HepG2 (cell line): ENCODE results near the gene C10orf53. TPM values are rescaled to one million over a fixed set of nuclear protein-coding genes. Genes with fewer than 3 reads are reported as not detected.

Experiments
- ATAC-seq: fragments of 200-7000 bp; cut with Tn5 transposase; 3 replicates; pipeline ENCODE4 v1.9.1; 2020; ENCODE audit warnings: mild to moderate bottlenecking, moderate library complexity
- BruUV-seq: library from RNA; stranded (reverse); fragments of 400-500 nt; replicated peaks from 2 replicates; lab custom pipeline; 2021; lab: Mats Ljungman, UMichigan
- CTCF ChIA-PET: fragments of 300-600 bp; formaldehyde crosslinking; extraction: SDS; loops from one replicate; lab custom pipeline; 2021; ENCODE audit warnings: low total read pairs, inconsistent platforms, low intra/inter-chr PET ratio; lab: Yijun Ruan, JAX
- POLR2A ChIA-PET: fragments of 350-600 bp; sonication (Branson Sonifier 250); formaldehyde crosslinking; loops from one replicate; lab custom pipeline; 2020; ENCODE audit warnings: antibody characterized with exemption, inconsistent platforms; lab: Yijun Ruan, JAX
- DNase-seq: peaks from one replicate; pipeline ENCODE4 v3.0.0-alpha.2; 2015; ENCODE audit warnings: low spot score
- FAIRE-seq: peaks from 3 replicates; lab custom pipeline; 2011; peaks lifted over from hg19 to GRCh38; lab: Jason Lieb, UNC
- H2AFZ ChIP-seq: one replicate; pipeline ENCODE4 v1.6.1; 2011; ENCODE audit warnings: low read length, inconsistent platforms
- H3K27ac ChIP-seq: fragments of 300-600 bp; 3 replicates; pipeline ENCODE4 v1.8.0; 2011; ENCODE audit warnings: mixed run types, mild to moderate bottlenecking, mixed read lengths, low read length, inconsistent platforms; ENCODE audit not compliant: insufficient read depth; ENCODE audit errors: extremely low read length
- H3K27me3 ChIP-seq, 2 experiments: fragments of 200-600 bp in 1 of 2; 2 replicates in 1 of 2; 3 replicates in 1 of 2; pipeline versions ENCODE4 v1.6.0 to v1.8.0; 2011; ENCODE audit warnings: low read length in 2 of 2, mild to moderate bottlenecking in 2 of 2, moderate library complexity in 2 of 2, inconsistent platforms in 1 of 2; ENCODE audit not compliant: insufficient read depth in 2 of 2, control insufficient read depth in 1 of 2
- H3K36me3 ChIP-seq, 2 experiments: fragments of 200-600 bp in 1 of 2; replicated peaks in 1 of 2; 2 replicates in 1 of 2; 3 replicates in 1 of 2; pipeline versions ENCODE4 v1.5.1 to v1.8.0; 2011; ENCODE audit warnings: low read length in 2 of 2, inconsistent platforms in 1 of 2; ENCODE audit not compliant: insufficient read depth in 2 of 2, control insufficient read depth in 1 of 2
- H3K4me1 ChIP-seq: 2 replicates; pipeline ENCODE4 v1.5.1; 2012; ENCODE audit warnings: low read length, inconsistent platforms; ENCODE audit not compliant: insufficient read depth
- H3K4me2 ChIP-seq: 2 replicates; pipeline ENCODE4 v1.6.0; 2011; ENCODE audit warnings: low read depth, low read length, inconsistent platforms
- H3K4me3 ChIP-seq, 3 experiments: fragments of 200-600 bp in 1 of 3; sonication (generic), shearing (Covaris generic) in 1 of 3; replicated peaks in 1 of 3; 2 replicates each; pipeline ENCODE4 v1.5.1; 2011 to 2016; ENCODE audit warnings: low read length in 3 of 3, inconsistent platforms in 2 of 3, low read depth in 2 of 3, mild to moderate bottlenecking in 2 of 3, control low read depth in 1 of 3, mixed read lengths in 1 of 3; ENCODE audit not compliant: insufficient read depth in 1 of 3
- H3K79me2 ChIP-seq: one replicate; pipeline ENCODE4 v1.6.1; 2011; ENCODE audit warnings: low read length, inconsistent platforms; ENCODE audit not compliant: insufficient read depth
- H3K9ac ChIP-seq: 2 replicates; pipeline ENCODE4 v1.6.0; 2011; ENCODE audit warnings: mild to moderate bottlenecking, low read depth, low read length, inconsistent platforms; ENCODE audit not compliant: insufficient read depth
- H3K9me3 ChIP-seq: 2 replicates; pipeline ENCODE4 v1.5.1; 2012; ENCODE audit warnings: mild to moderate bottlenecking, low read length
- H4K20me1 ChIP-seq: 2 replicates; pipeline ENCODE4 v1.6.0; 2011; ENCODE audit warnings: inconsistent platforms, mild to moderate bottlenecking, low read length, moderate library complexity; ENCODE audit not compliant: insufficient read depth
- AGO2 ChIP-seq: fragments of 200-400 bp; formaldehyde crosslinking; optimal IDR thresholded peaks from 2 replicates; pipeline ENCODE3; 2017; ENCODE audit warnings: mild to moderate bottlenecking, low read depth, low read length, moderate library complexity
- MATR3 ChIP-seq: sonication (generic); formaldehyde crosslinking; IDR thresholded peaks from 2 replicates; pipeline ENCODE4 v1.4.0; 2020; ENCODE audit warnings: missing genetic modification reagents
- MXD4 ChIP-seq: IDR thresholded peaks from 2 replicates; pipeline ENCODE4 v1.6.1; 2016; ENCODE audit warnings: mild to moderate bottlenecking, missing biosample characterization, missing genetic modification reagents
- PAX8 ChIP-seq: sonication (generic); formaldehyde crosslinking; IDR thresholded peaks from 2 replicates; pipeline ENCODE4 v1.8.0; 2022; ENCODE audit warnings: mild to moderate bottlenecking, missing genetic modification reagents, borderline replicate concordance
- SCMH1 ChIP-seq: sonication (generic); formaldehyde crosslinking; IDR thresholded peaks from 2 replicates; pipeline ENCODE4 v1.9.0; 2021; ENCODE audit warnings: missing genetic modification reagents, mild to moderate bottlenecking, borderline replicate concordance
- ZFP36 ChIP-seq: fragments of 150-350 bp; IDR thresholded peaks from 2 replicates; pipeline ENCODE4 v1.6.1; 2018; ENCODE audit warnings: borderline replicate concordance, low read length, low read depth; ENCODE audit not compliant: partially characterized antibody
- WGBS: methylation state at CpG from one replicate; pipeline ENCODE4 v1.1.6; 2017; ENCODE audit warnings: low lambda C conversion rate; 5-methylcytosine and 5-hydroxymethylcytosine counted together
- in situ Hi-C: cut with HindIII; loops from 2 replicates; pipeline ENCODE4 v1.10.0; 2017; ENCODE audit warnings: low pct_unique_long_range_greater_than_20kb; ENCODE audit not compliant: extremely low pct_ligation_motif_present
- intact Hi-C: fragments of 100-400 bp; cut with micrococcal nuclease; formaldehyde crosslinking; loops from one replicate; pipeline ENCODE4 v1.10.0; 2022; ENCODE audit not compliant: unreplicated experiment
- polyA plus RNA-seq, 8 experiments: library from polyadenylated mRNA; depleted of rRNA in 3 of 8; stranded (reverse) in 7 of 8; unstranded in 1 of 8; fragments of >200 nt; fragmentation: Illumina TruSeq in 4 of 8; extraction: Trizol in 4 of 8; gene quantifications; 2 replicates each; pipeline versions ENCODE4 v1.2.1 to v1.2.3, GENCODE V29; 2011 to 2016; ENCODE audit warnings: low read depth in 4 of 8, missing spikeins in 1 of 8, mixed read lengths in 1 of 8; ENCODE audit not compliant: insufficient read depth in 1 of 8
- total RNA-seq, 5 experiments: library from RNA; depleted of rRNA; stranded (reverse); fragments of >200 nt; fragmentation: Illumina TruSeq; extraction: Trizol; gene quantifications; 2 replicates each; pipeline ENCODE4 v1.2.3, GENCODE V29; 2016; ENCODE audit warnings: low read depth in 1 of 5
- TF ChIP-seq, protein P1 (sequence below): sonication (generic); formaldehyde crosslinking; IDR thresholded peaks from 2 replicates; pipeline ENCODE4 v1.4.0; 2020; ENCODE audit warnings: missing genetic modification reagents
- TF ChIP-seq, protein P2 (sequence below): sonication (generic); formaldehyde crosslinking; IDR thresholded peaks from 2 replicates; pipeline ENCODE4 v1.4.0; 2020; ENCODE audit warnings: low read depth, mild to moderate bottlenecking, missing genetic modification reagents
- TF ChIP-seq, protein P3 (sequence below): sonication (generic); formaldehyde crosslinking; IDR thresholded peaks from 2 replicates; pipeline ENCODE4 v1.4.0; 2020; ENCODE audit warnings: mild to moderate bottlenecking, missing genetic modification reagents

Gene C10orf53
- total and polyA plus RNA-seq, 2 of the 13 experiments (the other 11 are each of a cell fraction or from before 2014, with no cell fraction given) = not detected

GRCh38 chr10:49743464-49744075 lies 64.1 kb downstream of the C10orf53 start:
- no peaks in the 10 kb centered on the region; a peak in 1 of 5 replicates for H3K36me3 ChIP-seq
- no peaks in the 10 kb centered on the region for H3K4me1 ChIP-seq
- H4K20me1 ChIP-seq = no peaks in the 10 kb centered on the region
- FAIRE-seq (no peak), DNase-seq (no peak)
- H3K4me2 ChIP-seq = no peak overlapping the region
- CTCF ChIA-PET = no interaction called here
- no peaks in the 10 kb centered on the region for H3K27me3 ChIP-seq
- no peak overlapping the region for H3K27ac ChIP-seq
- in situ Hi-C loops = no loop called here
- no peak overlapping the region for H3K4me3 ChIP-seq
- TF ChIP-seq, protein P1, sequence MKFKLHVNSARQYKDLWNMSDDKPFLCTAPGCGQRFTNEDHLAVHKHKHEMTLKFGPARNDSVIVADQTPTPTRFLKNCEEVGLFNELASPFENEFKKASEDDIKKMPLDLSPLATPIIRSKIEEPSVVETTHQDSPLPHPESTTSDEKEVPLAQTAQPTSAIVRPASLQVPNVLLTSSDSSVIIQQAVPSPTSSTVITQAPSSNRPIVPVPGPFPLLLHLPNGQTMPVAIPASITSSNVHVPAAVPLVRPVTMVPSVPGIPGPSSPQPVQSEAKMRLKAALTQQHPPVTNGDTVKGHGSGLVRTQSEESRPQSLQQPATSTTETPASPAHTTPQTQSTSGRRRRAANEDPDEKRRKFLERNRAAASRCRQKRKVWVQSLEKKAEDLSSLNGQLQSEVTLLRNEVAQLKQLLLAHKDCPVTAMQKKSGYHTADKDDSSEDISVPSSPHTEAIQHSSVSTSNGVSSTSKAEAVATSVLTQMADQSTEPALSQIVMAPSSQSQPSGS (CRISPR knock-in tag) = no peak
- TF ChIP-seq MXD4 (CRISPR knock-in tag) (no peak), SCMH1 (CRISPR knock-in tag) (no peak), MATR3 (CRISPR knock-in tag) (no peak), AGO2 (no peak), ZFP36 (no peak), PAX8 (CRISPR knock-in tag) (no peak)
- TF ChIP-seq, protein P2, sequence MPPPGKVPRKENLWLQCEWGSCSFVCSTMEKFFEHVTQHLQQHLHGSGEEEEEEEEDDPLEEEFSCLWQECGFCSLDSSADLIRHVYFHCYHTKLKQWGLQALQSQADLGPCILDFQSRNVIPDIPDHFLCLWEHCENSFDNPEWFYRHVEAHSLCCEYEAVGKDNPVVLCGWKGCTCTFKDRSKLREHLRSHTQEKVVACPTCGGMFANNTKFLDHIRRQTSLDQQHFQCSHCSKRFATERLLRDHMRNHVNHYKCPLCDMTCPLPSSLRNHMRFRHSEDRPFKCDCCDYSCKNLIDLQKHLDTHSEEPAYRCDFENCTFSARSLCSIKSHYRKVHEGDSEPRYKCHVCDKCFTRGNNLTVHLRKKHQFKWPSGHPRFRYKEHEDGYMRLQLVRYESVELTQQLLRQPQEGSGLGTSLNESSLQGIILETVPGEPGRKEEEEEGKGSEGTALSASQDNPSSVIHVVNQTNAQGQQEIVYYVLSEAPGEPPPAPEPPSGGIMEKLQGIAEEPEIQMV (CRISPR knock-in tag) = no peak
- TF ChIP-seq, protein P3, sequence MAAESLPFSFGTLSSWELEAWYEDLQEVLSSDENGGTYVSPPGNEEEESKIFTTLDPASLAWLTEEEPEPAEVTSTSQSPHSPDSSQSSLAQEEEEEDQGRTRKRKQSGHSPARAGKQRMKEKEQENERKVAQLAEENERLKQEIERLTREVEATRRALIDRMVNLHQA (CRISPR knock-in tag) = no peak
- TF ChIP-seq, all 625 proteins: peak for 0
- intact Hi-C loops = no loop called here
- BruUV-seq = no TSS peak
- H3K9me3 ChIP-seq = no peaks in the 10 kb centered on the region
- H2AFZ ChIP-seq = no peak overlapping the region
- ATAC-seq = no peak
- H3K79me2 ChIP-seq = no peaks in the 10 kb centered on the region
- WGBS = 81% methylated on average over 4 of the region's 19 CpGs
- POLR2A ChIA-PET = no interaction called here
- H3K9ac ChIP-seq = no peak overlapping the region
